Calu3 (cell line): ENCODE results near the gene ARHGAP25. TPM values are rescaled to one million over a fixed set of nuclear protein-coding genes. Genes with fewer than 3 reads are reported as not detected.

Experiments used
- BruUV-seq: library from RNA; stranded (reverse); fragments of 400-500 nt; replicated peaks from 2 replicates; lab custom pipeline; 2021; lab: Mats Ljungman, UMichigan
- CTCF ChIA-PET: fragments of 300-600 bp; sonication (Branson Sonifier 250); formaldehyde crosslinking; loops from one replicate; lab custom pipeline; 2022; ENCODE audit warnings: antibody characterized with exemption; lab: Charles Lee
- DNase-seq: peaks from one replicate; pipeline ENCODE4 v3.0.0; 2022
- H3K27ac Mint-ChIP-seq: one replicate; pipeline ENCODE4 v1.8.0; 2022; ENCODE audit warnings: mixed read lengths; ENCODE audit not compliant: unreplicated experiment
- H3K27me3 Mint-ChIP-seq: one replicate; pipeline ENCODE4 v1.8.0; 2022; ENCODE audit warnings: mixed read lengths; ENCODE audit not compliant: unreplicated experiment
- H3K36me3 Mint-ChIP-seq: one replicate; pipeline ENCODE4 v1.8.0; 2022; ENCODE audit warnings: mild to moderate bottlenecking, moderate library complexity, mixed read lengths; ENCODE audit not compliant: insufficient read depth, unreplicated experiment
- H3K4me1 Mint-ChIP-seq: one replicate; pipeline ENCODE4 v1.8.0; 2022; ENCODE audit warnings: mild to moderate bottlenecking, low read depth, mixed read lengths; ENCODE audit not compliant: unreplicated experiment
- H3K4me3 Mint-ChIP-seq: one replicate; pipeline ENCODE4 v1.8.0; 2022; ENCODE audit warnings: mild to moderate bottlenecking, low read depth, moderate library complexity, mixed read lengths; ENCODE audit not compliant: unreplicated experiment
- H3K9me3 Mint-ChIP-seq: one replicate; pipeline ENCODE4 v1.8.0; 2022; ENCODE audit warnings: low read depth, mixed read lengths; ENCODE audit not compliant: unreplicated experiment
- intact Hi-C: fragments of 100-400 bp; cut with micrococcal nuclease; formaldehyde crosslinking; loops from one replicate; pipeline ENCODE4 v1.10.0; 2022; ENCODE audit not compliant: unreplicated experiment
- total RNA-seq: library from RNA; stranded (reverse); gene quantifications from 2 replicates; pipeline ENCODE4 v1.2.3, GENCODE V29; 2022
- TF ChIP-seq, protein P1 (sequence below): fragments of 200-600 bp; IDR thresholded peaks from one replicate; pipeline ENCODE4 v1.8.0; 2022; ENCODE audit warnings: antibody characterized with exemption; ENCODE audit not compliant: unreplicated experiment

The ARHGAP25 gene
- total RNA-seq, 1 experiment from 2014 or later: not detected

GRCh38 chr2:68764041-68764805 lies 29.6 kb downstream of the ARHGAP25 start:
- intact Hi-C loops: no loop called here
- Mint-ChIP-seq H3K27ac (no peak overlapping the region), H3K36me3 (no peaks in the 10 kb centered on the region), H3K27me3 (peaks cover 31% of the 10 kb centered on the region), H3K4me3 (no peak overlapping the region), H3K4me1 (no peaks in the 10 kb centered on the region), H3K9me3 (no peaks in the 10 kb centered on the region)
- DNase-seq: no peak
- TF ChIP-seq, protein P1, sequence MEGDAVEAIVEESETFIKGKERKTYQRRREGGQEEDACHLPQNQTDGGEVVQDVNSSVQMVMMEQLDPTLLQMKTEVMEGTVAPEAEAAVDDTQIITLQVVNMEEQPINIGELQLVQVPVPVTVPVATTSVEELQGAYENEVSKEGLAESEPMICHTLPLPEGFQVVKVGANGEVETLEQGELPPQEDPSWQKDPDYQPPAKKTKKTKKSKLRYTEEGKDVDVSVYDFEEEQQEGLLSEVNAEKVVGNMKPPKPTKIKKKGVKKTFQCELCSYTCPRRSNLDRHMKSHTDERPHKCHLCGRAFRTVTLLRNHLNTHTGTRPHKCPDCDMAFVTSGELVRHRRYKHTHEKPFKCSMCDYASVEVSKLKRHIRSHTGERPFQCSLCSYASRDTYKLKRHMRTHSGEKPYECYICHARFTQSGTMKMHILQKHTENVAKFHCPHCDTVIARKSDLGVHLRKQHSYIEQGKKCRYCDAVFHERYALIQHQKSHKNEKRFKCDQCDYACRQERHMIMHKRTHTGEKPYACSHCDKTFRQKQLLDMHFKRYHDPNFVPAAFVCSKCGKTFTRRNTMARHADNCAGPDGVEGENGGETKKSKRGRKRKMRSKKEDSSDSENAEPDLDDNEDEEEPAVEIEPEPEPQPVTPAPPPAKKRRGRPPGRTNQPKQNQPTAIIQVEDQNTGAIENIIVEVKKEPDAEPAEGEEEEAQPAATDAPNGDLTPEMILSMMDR: no peak
- BruUV-seq: no TSS peak
- CTCF ChIA-PET: interaction anchor here (1.8 kb wide), 1 partner anchor 13 kb away, joined by 4 read pairs; no protein-coding TSS in a partner anchor

DNA sequence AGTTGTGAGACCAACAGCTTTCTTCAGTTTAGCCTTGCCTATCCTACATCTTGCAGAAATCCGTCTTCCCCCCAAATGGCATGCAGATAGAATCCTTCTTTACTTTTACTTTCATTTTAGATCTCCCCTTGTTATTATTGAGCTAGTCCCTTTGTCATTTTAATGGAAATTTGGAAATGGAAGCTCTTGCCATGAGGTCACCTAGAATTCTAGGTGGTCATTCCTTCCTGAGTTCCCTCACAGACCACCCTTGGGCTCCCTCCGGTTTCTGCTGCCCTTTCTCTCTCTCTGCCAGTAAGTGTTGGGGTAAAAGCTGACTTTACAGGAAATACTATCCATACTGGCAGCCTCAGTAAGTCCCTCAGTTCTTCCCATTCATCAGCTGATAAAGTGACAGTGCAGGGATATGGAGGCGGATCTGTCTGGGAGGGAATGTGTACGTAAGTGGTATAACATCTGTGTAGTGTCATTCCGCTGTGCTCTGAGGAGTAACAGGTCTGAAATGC lies 30.2 kb downstream of the ARHGAP25 start:
- no peak overlapping the region for H3K4me3 Mint-ChIP-seq
- BruUV-seq: no TSS peak
- DNase-seq: no peak
- intact Hi-C loops: no loop called here
- CTCF ChIA-PET: interaction anchor here (1.8 kb wide), 1 partner anchor 13 kb away, joined by 4 read pairs; no protein-coding TSS in a partner anchor
- TF ChIP-seq, protein P1: no peak
- H3K27me3 Mint-ChIP-seq: peaks cover 38% of the 10 kb centered on the region
- H3K4me1 Mint-ChIP-seq: no peaks in the 10 kb centered on the region
- no peaks in the 10 kb centered on the region for H3K9me3 Mint-ChIP-seq
- no peaks in the 10 kb centered on the region for H3K36me3 Mint-ChIP-seq
- H3K27ac Mint-ChIP-seq: no peak overlapping the region

DNA sequence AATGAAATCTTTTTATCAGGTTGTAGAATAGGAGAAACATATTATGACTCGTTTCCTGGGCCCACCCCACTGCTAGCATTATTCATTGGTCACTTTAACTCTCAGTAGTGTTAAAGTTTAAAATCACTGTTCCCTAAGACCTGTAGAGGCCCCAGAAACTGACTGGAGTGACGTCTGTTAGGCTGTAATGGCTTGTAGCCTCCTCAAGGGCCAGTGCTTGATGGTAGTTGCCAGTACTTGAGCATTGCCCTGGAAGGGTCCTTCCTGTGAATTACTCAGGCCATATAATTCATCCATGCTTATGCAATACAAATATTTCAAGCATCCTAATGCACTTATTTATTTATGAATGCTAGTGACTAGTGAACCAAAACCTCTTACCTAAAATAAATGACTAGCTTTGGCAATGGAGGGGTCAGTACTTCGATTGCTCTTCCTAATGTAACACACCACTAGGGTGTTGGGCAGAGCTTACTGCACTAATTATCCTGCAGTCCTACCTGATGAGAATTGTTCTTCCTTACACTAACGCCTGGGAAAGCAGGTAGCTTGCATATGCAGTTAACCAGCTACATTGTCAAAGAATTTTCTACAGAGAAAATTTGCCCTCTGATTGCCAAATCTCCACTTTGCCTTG lies 31.2 kb downstream of the ARHGAP25 start:
- H3K4me1 Mint-ChIP-seq: no peaks in the 10 kb centered on the region
- CTCF ChIA-PET: no interaction called here
- H3K9me3 Mint-ChIP-seq: no peaks in the 10 kb centered on the region
- peaks cover 48% of the 10 kb centered on the region for H3K27me3 Mint-ChIP-seq
- BruUV-seq: no TSS peak
- H3K4me3 Mint-ChIP-seq: no peak overlapping the region
- DNase-seq: no peak
- no peaks in the 10 kb centered on the region for H3K36me3 Mint-ChIP-seq
- intact Hi-C loops: no loop called here
- TF ChIP-seq, protein P1: no peak
- no peak overlapping the region for H3K27ac Mint-ChIP-seq

GRCh38 chr2:68766376-68766845 lies 31.8 kb downstream of the ARHGAP25 start:
- CTCF ChIA-PET: no interaction called here
- no peaks in the 10 kb centered on the region for H3K9me3 Mint-ChIP-seq
- DNase-seq: no peak
- no peaks in the 10 kb centered on the region for H3K4me1 Mint-ChIP-seq
- H3K27ac Mint-ChIP-seq: no peak overlapping the region
- H3K27me3 Mint-ChIP-seq: peaks cover 51% of the 10 kb centered on the region
- intact Hi-C loops: no loop called here
- no peaks in the 10 kb centered on the region for H3K36me3 Mint-ChIP-seq
- TF ChIP-seq, protein P1: no peak
- no peak overlapping the region for H3K4me3 Mint-ChIP-seq
- no TSS peak for BruUV-seq
